ENCODE results near the gene CHST11.

DNA sequence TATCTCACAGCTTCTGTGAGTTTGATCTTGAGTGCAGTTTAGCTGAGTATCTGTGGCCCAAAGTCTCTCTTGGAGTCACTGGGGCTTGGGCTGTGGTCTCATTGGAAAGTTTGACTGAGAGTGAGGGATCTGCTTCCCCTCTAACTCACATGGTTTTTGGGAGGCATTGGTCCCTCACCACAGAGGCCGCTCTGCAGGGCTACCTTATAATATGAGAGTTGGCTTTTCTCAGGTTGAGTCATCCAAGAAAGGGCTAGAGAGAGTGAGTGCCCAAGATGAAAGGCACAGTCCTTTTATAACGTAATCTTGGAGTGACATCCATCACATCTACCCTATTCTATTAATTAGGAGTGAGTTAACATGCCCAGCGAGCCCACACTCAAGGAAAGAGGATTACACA is 325.5 kb downstream of the CHST11 start:
- no peak for TF ChIP-seq POLR2AphosphoS5 (IDR thresholded peaks at IDR 0.05; ENCODE audit: low read depth, low read length)
- TF ChIP-seq POLR2A (IDR thresholded peaks at IDR 0.05; ENCODE audit: low read depth, low read length), result no peak
- no peak for TF ChIP-seq TAF1 (IDR thresholded peaks at IDR 0.05; ENCODE audit: low read depth, low read length)
- TF ChIP-seq POU2F2 (IDR thresholded peaks at IDR 0.05; ENCODE audit: low read depth, low read length), result no peak
- TF ChIP-seq SPI1 (IDR thresholded peaks at IDR 0.05; ENCODE audit: low read depth, low read length), result no peak
- no peak for TF ChIP-seq PAX5 (IDR thresholded peaks at IDR 0.05; ENCODE audit: insufficient read depth, low read length, severe bottlenecking)
